Measurements from ENCODE around the gene ASB6. TPM values are rescaled to one million over a fixed set of nuclear protein-coding genes. Genes with fewer than 3 reads are reported as not detected.

The ASB6 gene
- total and polyA plus RNA-seq, 2 of the 13 experiments (the other 11 are each of a cell fraction or from before 2014, with no cell fraction given), result 8.2 to 8.4 TPM

GRCh38 chr9:129611307-129611800, 30.6 kb downstream of the ASB6 start (continued):
- TF ChIP-seq NONO (IDR thresholded peaks at IDR 0.05), result no peak
- 0 out of 2 replicates have a peak, but pooled peaks have one; percentile 40 for TF ChIP-seq NONO (CRISPR knock-in tag; conservative IDR thresholded peaks at IDR 0.05)
- TF ChIP-seq SKI (IDR thresholded peaks at IDR 0.05; ENCODE audit: partially characterized antibody), result no peak
- peak; percentile 88 for TF ChIP-seq ZNF329 (CRISPR knock-in tag; IDR thresholded peaks at IDR 0.05; ENCODE audit: low read depth)

DNA sequence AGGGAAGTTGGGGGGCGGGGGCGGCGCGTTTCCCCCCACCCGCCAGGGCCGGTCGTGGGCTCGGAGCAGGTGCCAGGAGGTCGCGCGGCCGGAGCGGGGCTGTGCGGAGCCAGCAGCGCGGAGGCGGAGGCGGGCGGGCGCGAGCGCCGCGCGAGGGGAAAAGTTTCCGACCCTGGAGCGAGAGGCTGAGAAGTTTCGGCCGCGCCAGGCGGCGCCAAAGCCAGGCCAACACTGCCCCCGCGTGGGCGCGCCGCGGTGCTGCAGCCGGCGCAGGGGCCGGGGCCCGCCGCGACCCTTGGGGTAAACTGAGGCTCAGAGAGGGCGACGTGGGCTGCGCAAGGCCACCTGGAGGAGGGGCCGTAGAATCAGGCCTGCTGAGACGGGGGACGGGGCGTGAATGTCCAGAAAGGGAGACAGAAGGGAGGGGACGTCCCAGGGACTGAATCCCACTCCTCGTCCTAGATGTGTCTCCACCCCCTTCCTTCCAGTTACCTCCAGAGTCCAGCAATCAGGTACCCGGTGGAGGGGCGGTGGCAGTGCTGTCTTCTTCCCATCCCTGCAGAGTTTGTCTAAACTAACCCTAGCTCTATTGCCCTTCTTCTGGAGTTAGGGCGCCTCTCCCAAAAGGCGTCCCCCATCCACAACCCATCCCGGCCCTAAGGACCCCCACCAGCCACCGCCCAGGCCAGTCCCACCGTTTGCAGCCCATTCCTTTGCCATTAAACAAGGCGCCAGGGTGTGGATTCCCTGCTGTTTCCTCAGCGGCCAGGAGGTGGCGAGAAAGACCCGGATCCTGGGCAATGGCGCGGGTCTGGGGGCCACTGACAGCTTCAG, 31.3 kb downstream of the ASB6 start:
- intact Hi-C loops (cut with micrococcal nuclease; ENCODE audit: unreplicated experiment) (no loop called here), in situ Hi-C loops (cut with HindIII; ENCODE audit: extremely low pct_ligation_motif_present, low pct_unique_long_range_greater_than_20kb) (loop anchor here (10.0 kb wide), 3 partner anchors 116 to 436 kb away; partner anchors contain the start of gene IER5L)
- ChIA-PET POLR2A (interaction anchor here (0.9 to 1.5 kb wide), 7 partner anchors 13 to 470 kb away, joined by 3 to 4 read pairs (median 3); partner anchors contain the start of genes IER5L and NTMT1), CTCF (ENCODE audit: low intra/inter-chr PET ratio, low total read pairs) (interaction anchor here (0.9 to 2.9 kb wide), 7 partner anchors 41 to 479 kb away, joined by 3 to 13 read pairs (median 4); no protein-coding TSS in a partner anchor)
- FAIRE-seq (no peak), DNase-seq (ENCODE audit: low spot score) (peak; percentile 48), ATAC-seq (peak; percentile 57)
- H4K20me1 ChIP-seq (ENCODE audit: insufficient read depth, low read length), result no peaks in the 10 kb centered on the region
- peaks cover 3% of the 10 kb centered on the region for H3K79me2 ChIP-seq (ENCODE audit: insufficient read depth, low read length)
- H3K4me2 ChIP-seq (ENCODE audit: low read depth, low read length), result peak overlapping the region; percentile 97
- H3K9ac ChIP-seq (ENCODE audit: insufficient read depth, low read depth, low read length), result peak overlapping the region; percentile 72
- H2AFZ ChIP-seq (ENCODE audit: low read length), result no peak overlapping the region
- BruUV-seq (replicated peaks), result no TSS peak
- peak overlapping the region; percentile 69 to 87 (median 81) for H3K4me3 ChIP-seq (replicated peaks in 1 of 3; ENCODE audit: insufficient read depth in 1 of 3, low read depth in 2 of 3, low read length in 3 of 3)
- H3K4me1 ChIP-seq (ENCODE audit: insufficient read depth, low read length), result peaks cover 62% of the 10 kb centered on the region
- no peaks in the 10 kb centered on the region; a peak in 1 of 5 replicates for H3K36me3 ChIP-seq (replicated peaks in 1 of 2; ENCODE audit: control insufficient read depth in 1 of 2, insufficient read depth in 2 of 2, low read length in 2 of 2)
- H3K27me3 ChIP-seq (ENCODE audit: control insufficient read depth in 1 of 2, insufficient read depth in 2 of 2, low read length in 2 of 2), result no peaks in the 10 kb centered on the region
- peak overlapping the region; percentile 58 for H3K27ac ChIP-seq (ENCODE audit: extremely low read length, insufficient read depth, low read length)
- WGBS (ENCODE audit: low lambda C conversion rate), result 7% methylated on average over 17 of the region's 66 CpGs
- H3K9me3 ChIP-seq (ENCODE audit: low read length), result no peaks in the 10 kb centered on the region
- TF ChIP-seq ZMYM4 (CRISPR knock-in tag; IDR thresholded peaks at IDR 0.05) (peak; percentile 11; the same call in 1 of the 2 replicates), TCF12 (IDR thresholded peaks at IDR 0.05) (no peak), TCF12 (CRISPR knock-in tag; IDR thresholded peaks at IDR 0.05) (0 out of 2 replicates have a peak, but pooled peaks have one; percentile 27), ZNF451 (CRISPR knock-in tag; IDR thresholded peaks at IDR 0.05) (peak; percentile 32; the same call in 1 of the 2 replicates), FOXP4 (CRISPR knock-in tag; IDR thresholded peaks at IDR 0.05) (peak; percentile 42; the same call in 1 of the 2 replicates), ZNF224 (CRISPR knock-in tag; IDR thresholded peaks at IDR 0.05) (no peak), KDM2A (CRISPR knock-in tag; IDR thresholded peaks at IDR 0.05; ENCODE audit: borderline replicate concordance, low read depth) (peak; percentile 61; the same call in 1 of the 2 replicates), ZNF607 (CRISPR knock-in tag; IDR thresholded peaks at IDR 0.05; ENCODE audit: borderline replicate concordance) (peak; percentile 74; the same call in 1 of the 2 replicates), TOPORS (CRISPR knock-in tag; IDR thresholded peaks at IDR 0.05) (0 out of 2 replicates have a peak, but pooled peaks have one; percentile 27)
- TF ChIP-seq, protein P1, sequence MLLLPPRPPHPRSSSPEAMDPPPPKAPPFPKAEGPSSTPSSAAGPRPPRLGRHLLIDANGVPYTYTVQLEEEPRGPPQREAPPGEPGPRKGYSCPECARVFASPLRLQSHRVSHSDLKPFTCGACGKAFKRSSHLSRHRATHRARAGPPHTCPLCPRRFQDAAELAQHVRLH (CRISPR knock-in tag; IDR thresholded peaks at IDR 0.05; ENCODE audit: borderline replicate concordance, low read depth), result no peak
- TF ChIP-seq, protein P2, sequence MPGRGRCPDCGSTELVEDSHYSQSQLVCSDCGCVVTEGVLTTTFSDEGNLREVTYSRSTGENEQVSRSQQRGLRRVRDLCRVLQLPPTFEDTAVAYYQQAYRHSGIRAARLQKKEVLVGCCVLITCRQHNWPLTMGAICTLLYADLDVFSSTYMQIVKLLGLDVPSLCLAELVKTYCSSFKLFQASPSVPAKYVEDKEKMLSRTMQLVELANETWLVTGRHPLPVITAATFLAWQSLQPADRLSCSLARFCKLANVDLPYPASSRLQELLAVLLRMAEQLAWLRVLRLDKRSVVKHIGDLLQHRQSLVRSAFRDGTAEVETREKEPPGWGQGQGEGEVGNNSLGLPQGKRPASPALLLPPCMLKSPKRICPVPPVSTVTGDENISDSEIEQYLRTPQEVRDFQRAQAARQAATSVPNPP (CRISPR knock-in tag; IDR thresholded peaks at IDR 0.05), result 0 out of 2 replicates have a peak, but pooled peaks have one; percentile 35
- TF ChIP-seq, protein P3, sequence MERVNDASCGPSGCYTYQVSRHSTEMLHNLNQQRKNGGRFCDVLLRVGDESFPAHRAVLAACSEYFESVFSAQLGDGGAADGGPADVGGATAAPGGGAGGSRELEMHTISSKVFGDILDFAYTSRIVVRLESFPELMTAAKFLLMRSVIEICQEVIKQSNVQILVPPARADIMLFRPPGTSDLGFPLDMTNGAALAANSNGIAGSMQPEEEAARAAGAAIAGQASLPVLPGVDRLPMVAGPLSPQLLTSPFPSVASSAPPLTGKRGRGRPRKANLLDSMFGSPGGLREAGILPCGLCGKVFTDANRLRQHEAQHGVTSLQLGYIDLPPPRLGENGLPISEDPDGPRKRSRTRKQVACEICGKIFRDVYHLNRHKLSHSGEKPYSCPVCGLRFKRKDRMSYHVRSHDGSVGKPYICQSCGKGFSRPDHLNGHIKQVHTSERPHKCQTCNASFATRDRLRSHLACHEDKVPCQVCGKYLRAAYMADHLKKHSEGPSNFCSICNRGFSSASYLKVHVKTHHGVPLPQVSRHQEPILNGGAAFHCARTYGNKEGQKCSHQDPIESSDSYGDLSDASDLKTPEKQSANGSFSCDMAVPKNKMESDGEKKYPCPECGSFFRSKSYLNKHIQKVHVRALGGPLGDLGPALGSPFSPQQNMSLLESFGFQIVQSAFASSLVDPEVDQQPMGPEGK (CRISPR knock-in tag; IDR thresholded peaks at IDR 0.05), result peak; percentile 67
